ENCODE measurements around the gene NVL. TPM values are rescaled to one million over a fixed set of nuclear protein-coding genes. Genes with fewer than 3 reads are reported as not detected.

The NVL gene
- total RNA-seq, 1 donor from 2014 or later: 34.6 TPM

- DNase-seq (ENCODE audit: extremely low spot score in 2 of 2): no peak
- Histone ChIP-seq H3K4me1 (no peaks in the 10 kb centered on the region), H3K4me3 (no peak overlapping the region), H3K9me3 (no peaks in the 10 kb centered on the region), H3K27ac (no peak overlapping the region), H3K27me3 (no peaks in the 10 kb centered on the region), H3K36me3 (peaks cover 0 to 4% of the 10 kb centered on the region in 2 donors)
- TF ChIP-seq CTCF (IDR thresholded peaks at IDR 0.05) (no peak), POLR2A (IDR thresholded peaks at IDR 0.05) (no peak), POLR2AphosphoS5 (IDR thresholded peaks at IDR 0.05; ENCODE audit: insufficient read depth in 1 of 2, low read depth in 1 of 2) (no peak)
- intact Hi-C loops (cut with DNase I): no loop called here
Measured at GRCh38 chr1:224262373-224263054, 67.5 kb downstream of the NVL start.

- intact Hi-C loops (cut with DNase I): no loop called here
- DNase-seq (ENCODE audit: extremely low spot score in 2 of 2): no peak
- Histone ChIP-seq H3K27me3 (no peaks in the 10 kb centered on the region), H3K4me3 (no peak overlapping the region), H3K9me3 (no peaks in the 10 kb centered on the region), H3K4me1 (no peaks in the 10 kb centered on the region), H3K27ac (no peak overlapping the region), H3K36me3 (peaks cover 0 to 6% of the 10 kb centered on the region in 2 donors)
- TF ChIP-seq CTCF (IDR thresholded peaks at IDR 0.05) (no peak), POLR2AphosphoS5 (IDR thresholded peaks at IDR 0.05; ENCODE audit: insufficient read depth in 1 of 2, low read depth in 1 of 2) (no peak), POLR2A (IDR thresholded peaks at IDR 0.05) (no peak)
Measured at GRCh38 chr1:224259986-224260385, 70.0 kb downstream of the NVL start.

- no peak overlapping the region for H3K27ac ChIP-seq
- DNase-seq (ENCODE audit: extremely low spot score in 2 of 2): no peak
- H3K27me3 ChIP-seq: no peaks in the 10 kb centered on the region
- no peak overlapping the region for H3K4me3 ChIP-seq
- intact Hi-C loops (cut with DNase I): no loop called here
- H3K9me3 ChIP-seq: no peaks in the 10 kb centered on the region
- peaks cover 0 to 6% of the 10 kb centered on the region in 2 donors for H3K36me3 ChIP-seq
- no peak for TF ChIP-seq CTCF (IDR thresholded peaks at IDR 0.05)
- TF ChIP-seq POLR2AphosphoS5 (IDR thresholded peaks at IDR 0.05; ENCODE audit: insufficient read depth in 1 of 2, low read depth in 1 of 2): no peak
- TF ChIP-seq POLR2A (IDR thresholded peaks at IDR 0.05): no peak
- H3K4me1 ChIP-seq: no peaks in the 10 kb centered on the region
Measured at GRCh38 chr1:224258351-224258750, 71.6 kb downstream of the NVL start.

GRCh38 chr1:224256640-224257039 lies 73.3 kb downstream of the NVL start:
- Histone ChIP-seq H3K27me3 (no peaks in the 10 kb centered on the region), H3K9me3 (no peaks in the 10 kb centered on the region), H3K27ac (no peak overlapping the region), H3K4me3 (no peak overlapping the region), H3K4me1 (no peaks in the 10 kb centered on the region), H3K36me3 (peaks cover 0 to 6% of the 10 kb centered on the region in 2 donors)
- intact Hi-C loops (cut with DNase I): no loop called here
- TF ChIP-seq POLR2A (IDR thresholded peaks at IDR 0.05) (no peak), CTCF (IDR thresholded peaks at IDR 0.05) (no peak), POLR2AphosphoS5 (IDR thresholded peaks at IDR 0.05; ENCODE audit: insufficient read depth in 1 of 2, low read depth in 1 of 2) (no peak)
- no peak for DNase-seq (ENCODE audit: extremely low spot score in 2 of 2)

- no peak for TF ChIP-seq POLR2AphosphoS5 (IDR thresholded peaks at IDR 0.05; ENCODE audit: insufficient read depth in 1 of 2, low read depth in 1 of 2)
- no peak for TF ChIP-seq POLR2A (IDR thresholded peaks at IDR 0.05)
- no peak for TF ChIP-seq CTCF (IDR thresholded peaks at IDR 0.05)
- H3K4me3 ChIP-seq: no peak overlapping the region
- peaks cover 0 to 14% of the 10 kb centered on the region in 2 donors for H3K36me3 ChIP-seq
- no peaks in the 10 kb centered on the region for H3K9me3 ChIP-seq
- no peak overlapping the region for H3K27ac ChIP-seq
- H3K27me3 ChIP-seq: no peaks in the 10 kb centered on the region
- DNase-seq (ENCODE audit: extremely low spot score in 2 of 2): no peak
- no peaks in the 10 kb centered on the region for H3K4me1 ChIP-seq
- intact Hi-C loops (cut with DNase I): no loop called here
Measured at GRCh38 chr1:224253721-224254120, 76.3 kb downstream of the NVL start.

Measured in vagina (tissue), 2 donors.